Gastroesophageal sphincter (tissue), 4 donors: ENCODE measurements around the gene GNAQ. TPM values are rescaled to one million over a fixed set of nuclear protein-coding genes. Genes with fewer than 3 reads are reported as not detected.
A peak's percentile ranks its signal among the peaks of the same experiment; 100 is the strongest.

Experiments used
- ATAC-seq: fragments of 150-250 bp; one replicate; pipeline ENCODE4 v1.9.1; 2016; ENCODE audit warnings: mild to moderate bottlenecking, moderate library complexity
- H3K27ac ChIP-seq, 4 donors: fragments of 200-600 bp; sonication (generic) in 3 of 4; 1 replicate in 3 of 4; 2 replicates in 1 of 4; pipeline ENCODE4 v1.5.1; 2016 to 2019
- H3K27me3 ChIP-seq: fragments of 200-600 bp; sonication (generic); one replicate; pipeline ENCODE4 v1.5.1; 2019
- H3K36me3 ChIP-seq, 2 donors: fragments of 200-600 bp; sonication (generic); one replicate each; pipeline ENCODE4 v1.5.1; 2019; ENCODE audit warnings: control low read depth in 1 of 2
- H3K4me1 ChIP-seq, 3 donors: fragments of 200-600 bp; sonication (generic); 1 replicate in 2 of 3; 2 replicates in 1 of 3; pipeline ENCODE4 v1.5.1; 2016 to 2019; ENCODE audit warnings: control low read depth in 2 of 3
- H3K4me3 ChIP-seq, 2 donors: fragments of 200-600 bp; sonication (generic); one replicate each; pipeline ENCODE4 v1.5.1; 2019; ENCODE audit warnings: mild to moderate bottlenecking in 1 of 2, moderate library complexity in 1 of 2
- H3K9me3 ChIP-seq, 3 donors: fragments of 200-600 bp; sonication (generic); one replicate each; pipeline ENCODE4 v1.5.1; 2017 to 2019; ENCODE audit warnings: control low read depth in 2 of 3
- EP300 ChIP-seq: sonication (generic); formaldehyde crosslinking; IDR thresholded peaks from one replicate; pipeline ENCODE4 v1.6.1; 2017; ENCODE audit warnings: antibody characterized with exemption, mild to moderate bottlenecking
- POLR2A ChIP-seq, 2 donors: fragments of 450-650 bp; IDR thresholded peaks; one replicate each; pipeline ENCODE4 v1.6.1; 2017; ENCODE audit warnings: antibody characterized with exemption in 2 of 2, mild to moderate bottlenecking in 2 of 2, moderate library complexity in 1 of 2
- POLR2AphosphoS5 ChIP-seq: sonication (generic); formaldehyde crosslinking; IDR thresholded peaks from one replicate; pipeline ENCODE4 v1.6.1; 2017; ENCODE audit warnings: antibody characterized with exemption
- WGBS, 2 donors: methylation state at CpG; one replicate each; pipeline ENCODE4 v1.1.5; 2018; ENCODE audit warnings: low coverage in 1 of 2; 5-methylcytosine and 5-hydroxymethylcytosine counted together
- total RNA-seq, 4 donors: library from RNA; depleted of rRNA; stranded (reverse); fragments of >200 nt; gene quantifications; one replicate each; pipeline ENCODE4 v1.1.0, GENCODE V29; 2016
- TF ChIP-seq, protein P1 (sequence below), 4 experiments: fragments of 200-600 bp in 2 of 4; fragments of 450-650 bp in 2 of 4; sonication (generic) in 1 of 4; IDR thresholded peaks; one replicate each; pipeline ENCODE4 v1.5.1; 2017 to 2019; ENCODE audit warnings: antibody characterized with exemption in 4 of 4, mild to moderate bottlenecking in 2 of 4, moderate library complexity in 2 of 4

GNAQ gene
- total RNA-seq, 4 donors from 2014 or later = 57.6 to 86.4 (median 70.8) TPM

DNA sequence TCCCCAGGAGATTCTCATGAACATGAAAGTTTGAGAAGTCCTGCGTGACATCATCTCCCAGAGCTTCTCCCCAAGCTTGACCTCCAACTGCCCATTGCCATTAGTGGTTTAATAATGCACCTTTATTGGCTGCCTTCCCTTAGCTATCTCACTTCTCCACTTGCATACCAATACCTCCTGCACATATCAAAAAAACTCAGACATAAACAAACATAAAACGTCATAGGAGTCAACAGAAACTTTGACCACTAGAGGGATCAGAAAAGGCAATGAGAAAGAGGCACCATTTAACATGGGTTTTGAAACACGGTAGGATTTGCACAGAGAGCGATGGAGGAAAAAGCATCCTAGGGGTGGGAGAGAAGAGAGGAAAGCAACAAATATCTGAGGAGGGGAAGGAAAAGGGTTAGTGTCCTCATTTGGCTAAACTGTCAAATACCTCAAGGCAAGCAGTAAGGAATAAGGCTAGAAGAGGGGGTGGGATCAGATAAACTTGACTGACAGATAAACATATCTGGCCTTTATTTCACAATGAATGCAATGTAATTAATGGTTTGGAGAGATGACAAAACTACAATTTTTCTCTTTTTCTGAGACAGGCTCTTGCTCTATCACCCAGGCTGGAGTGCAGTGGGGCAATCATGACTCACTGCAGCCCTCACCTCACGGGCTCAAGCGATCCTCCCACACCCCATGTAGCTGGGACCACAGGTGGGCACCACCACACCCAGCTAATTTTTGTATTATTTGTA, 27.0 kb downstream of the GNAQ start:
- H3K9me3 ChIP-seq = no peaks in the 10 kb centered on the region
- H3K4me3 ChIP-seq = no peak overlapping the region
- H3K27me3 ChIP-seq = no peaks in the 10 kb centered on the region
- H3K4me1 ChIP-seq = peaks cover 6 to 71% (median 7%) of the 10 kb centered on the region in 3 donors
- no peaks in the 10 kb centered on the region for H3K36me3 ChIP-seq
- WGBS, 2 donors = 68 to 80% methylated on average over 4 to 6 of the region's 6 CpGs
- TF ChIP-seq, protein P1, sequence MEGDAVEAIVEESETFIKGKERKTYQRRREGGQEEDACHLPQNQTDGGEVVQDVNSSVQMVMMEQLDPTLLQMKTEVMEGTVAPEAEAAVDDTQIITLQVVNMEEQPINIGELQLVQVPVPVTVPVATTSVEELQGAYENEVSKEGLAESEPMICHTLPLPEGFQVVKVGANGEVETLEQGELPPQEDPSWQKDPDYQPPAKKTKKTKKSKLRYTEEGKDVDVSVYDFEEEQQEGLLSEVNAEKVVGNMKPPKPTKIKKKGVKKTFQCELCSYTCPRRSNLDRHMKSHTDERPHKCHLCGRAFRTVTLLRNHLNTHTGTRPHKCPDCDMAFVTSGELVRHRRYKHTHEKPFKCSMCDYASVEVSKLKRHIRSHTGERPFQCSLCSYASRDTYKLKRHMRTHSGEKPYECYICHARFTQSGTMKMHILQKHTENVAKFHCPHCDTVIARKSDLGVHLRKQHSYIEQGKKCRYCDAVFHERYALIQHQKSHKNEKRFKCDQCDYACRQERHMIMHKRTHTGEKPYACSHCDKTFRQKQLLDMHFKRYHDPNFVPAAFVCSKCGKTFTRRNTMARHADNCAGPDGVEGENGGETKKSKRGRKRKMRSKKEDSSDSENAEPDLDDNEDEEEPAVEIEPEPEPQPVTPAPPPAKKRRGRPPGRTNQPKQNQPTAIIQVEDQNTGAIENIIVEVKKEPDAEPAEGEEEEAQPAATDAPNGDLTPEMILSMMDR (IDR thresholded peaks at IDR 0.05) = peak in 2 of 4 experiments; percentile 12 to 30
- TF ChIP-seq EP300 = no peak
- H3K27ac ChIP-seq = no peak overlapping the region
- no peak for ATAC-seq

DNA sequence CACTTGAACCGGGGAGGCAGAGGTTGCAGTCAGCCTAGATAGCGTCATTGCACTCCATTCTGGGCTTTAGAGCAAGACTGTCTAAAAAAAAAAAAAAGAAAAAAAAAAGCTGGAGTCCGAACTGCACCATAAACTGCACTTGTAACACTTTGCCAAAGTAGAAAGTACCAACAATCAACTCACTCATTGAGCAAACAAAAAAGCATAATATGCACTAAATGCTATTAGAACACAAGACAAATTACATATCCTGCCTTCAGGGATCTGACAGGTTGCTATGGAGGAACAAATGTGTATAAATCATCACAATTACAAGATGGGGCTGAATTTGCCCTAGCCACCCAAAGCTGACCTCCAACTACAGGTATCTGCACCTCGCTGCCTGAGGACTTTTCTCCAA, 27.9 kb downstream of the GNAQ start:
- Histone ChIP-seq H3K4me1 (peaks cover 8 to 69% (median 12%) of the 10 kb centered on the region in 3 donors), H3K36me3 (no peaks in the 10 kb centered on the region), H3K27me3 (no peaks in the 10 kb centered on the region), H3K4me3 (no peak overlapping the region), H3K27ac (no peak overlapping the region), H3K9me3 (no peaks in the 10 kb centered on the region)
- ATAC-seq = no peak
- WGBS, 2 donors = 70 to 85% methylated on average over 3 to 4 of the region's 4 CpGs
- TF ChIP-seq EP300 (no peak), POLR2AphosphoS5 (no peak), POLR2A (IDR thresholded peaks at IDR 0.05) (no peak)
- TF ChIP-seq, protein P1 (IDR thresholded peaks at IDR 0.05) = no peak

DNA sequence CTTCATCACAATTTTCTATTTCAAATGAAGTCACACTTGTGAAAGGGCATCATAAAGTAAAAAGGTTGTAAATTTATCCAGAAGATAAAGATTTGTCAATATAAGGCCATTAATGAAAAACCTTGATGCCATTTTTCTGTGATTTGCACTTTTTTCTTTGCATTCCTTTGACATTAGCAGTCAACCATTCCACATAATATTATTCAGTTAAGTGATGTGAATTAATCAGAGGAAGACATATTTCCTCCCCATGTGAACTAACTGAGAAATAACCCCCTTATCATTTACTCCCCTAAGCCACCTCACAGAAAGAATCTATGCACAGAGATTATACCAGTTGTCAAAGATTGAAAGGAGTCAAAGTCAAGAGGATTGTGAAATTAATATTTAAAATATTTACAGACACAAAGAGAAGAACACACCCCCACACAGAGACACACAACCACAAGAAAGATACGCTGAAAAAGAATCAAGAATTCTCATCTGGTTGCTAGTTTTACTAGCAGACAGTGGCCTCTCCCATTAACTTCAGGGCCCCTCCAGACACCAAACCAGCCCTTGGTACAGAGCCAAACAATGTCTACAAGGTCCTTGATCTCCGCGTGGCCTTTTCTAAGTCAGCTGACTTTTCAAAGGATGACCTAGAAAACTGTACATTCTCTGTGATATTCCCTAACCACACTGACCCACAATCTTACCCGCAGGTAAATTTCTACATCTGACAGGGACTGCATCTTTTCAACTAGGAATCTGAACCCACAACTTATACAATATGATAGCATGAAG, 29.5 kb downstream of the GNAQ start:
- Histone ChIP-seq H3K4me1 (peaks cover 8 to 64% (median 13%) of the 10 kb centered on the region in 3 donors), H3K9me3 (no peaks in the 10 kb centered on the region), H3K4me3 (no peak overlapping the region), H3K27ac (no peak overlapping the region), H3K27me3 (no peaks in the 10 kb centered on the region), H3K36me3 (no peaks in the 10 kb centered on the region)
- TF ChIP-seq POLR2AphosphoS5 (no peak), POLR2A (IDR thresholded peaks at IDR 0.05) (no peak), EP300 (no peak)
- TF ChIP-seq, protein P1 (IDR thresholded peaks at IDR 0.05) = no peak
- 88 to 93% methylated on average over 2 to 4 of the region's 4 CpGs for WGBS, 2 donors
- no peak for ATAC-seq

DNA sequence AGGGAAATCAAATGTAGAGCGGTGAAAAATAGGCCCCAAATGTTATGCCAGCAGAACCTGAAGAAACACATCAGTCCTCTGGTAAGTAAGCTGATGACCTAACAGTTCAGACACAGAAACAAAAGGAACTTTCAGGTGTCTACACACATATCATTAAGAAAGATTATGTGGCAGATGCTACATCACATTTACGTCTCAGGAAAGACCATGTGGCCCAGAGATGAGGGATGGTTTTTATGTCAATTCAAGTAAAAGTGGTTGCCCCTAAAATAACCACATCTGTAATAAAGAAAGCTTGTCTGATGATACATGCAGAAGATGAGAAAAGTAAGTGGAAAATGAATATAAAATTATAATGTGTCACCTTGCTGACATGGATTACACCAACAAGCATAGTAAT, 31.4 kb downstream of the GNAQ start:
- no peak for ATAC-seq
- Histone ChIP-seq H3K36me3 (no peaks in the 10 kb centered on the region), H3K27me3 (no peaks in the 10 kb centered on the region), H3K27ac (peak overlapping the region in 1 of 4 donors; percentile 19), H3K9me3 (no peaks in the 10 kb centered on the region), H3K4me1 (peaks cover 6 to 47% (median 13%) of the 10 kb centered on the region in 3 donors), H3K4me3 (no peak overlapping the region)
- TF ChIP-seq POLR2A (IDR thresholded peaks at IDR 0.05) (no peak), POLR2AphosphoS5 (no peak), EP300 (no peak)
- TF ChIP-seq, protein P1 (IDR thresholded peaks at IDR 0.05) = no peak
- 83 to 88% methylated on average over 2 of the region's 2 CpGs for WGBS, 2 donors
